HCT116 (cell line): ENCODE measurements around the gene WNT2B.

Source experiments
- ATF3 ChIP-seq: IDR thresholded peaks from 2 replicates; pipeline ENCODE4 v1.6.1; 2012
- CEBPB ChIP-seq: IDR thresholded peaks from 2 replicates; pipeline ENCODE4 v1.6.1; 2012; ENCODE audit warnings: low read depth
- CTCF ChIP-seq, 3 experiments: fragments of 200-600 bp in 1 of 3; sonication (generic) in 1 of 3; IDR thresholded peaks in 2 of 3; conservative IDR thresholded peaks in 1 of 3; 2 replicates each; pipeline ENCODE4 v1.5.1; 2012 to 2017; ENCODE audit warnings: low read depth in 2 of 3, low read length in 2 of 3, antibody characterized with exemption in 1 of 3, borderline replicate concordance in 1 of 3, control low read depth in 1 of 3, mild to moderate bottlenecking in 1 of 3, mixed read lengths in 1 of 3, mixed run types in 1 of 3, moderate library complexity in 1 of 3; ENCODE audit not compliant: insufficient read depth in 1 of 3
- EZH2 ChIP-seq: fragments of 200-600 bp; sonication (generic); IDR thresholded peaks from 2 replicates; pipeline ENCODE4 v1.6.1; 2017; ENCODE audit warnings: antibody characterized with exemption, mixed run types
- POLR2A ChIP-seq: IDR thresholded peaks from 2 replicates; pipeline ENCODE4 v1.7.0; 2011; ENCODE audit warnings: borderline replicate concordance; ENCODE audit not compliant: insufficient read depth, insufficient read length; ENCODE audit errors: extremely low read depth
- POLR2AphosphoS5 ChIP-seq: IDR thresholded peaks from 2 replicates; pipeline ENCODE4 v1.6.1; 2011; ENCODE audit warnings: mild to moderate bottlenecking, low read depth, low read length, moderate library complexity
- RAD21 ChIP-seq: IDR thresholded peaks from 2 replicates; pipeline ENCODE4 v1.6.1; 2012; ENCODE audit warnings: low read depth, mild to moderate bottlenecking
- SRF ChIP-seq: IDR thresholded peaks from 2 replicates; pipeline ENCODE4 v1.6.1; 2012; ENCODE audit warnings: low read depth
- YY1 ChIP-seq: IDR thresholded peaks from 2 replicates; pipeline ENCODE4 v1.6.1; 2011; ENCODE audit warnings: low read length, low read depth, moderate library complexity, mild to moderate bottlenecking; ENCODE audit not compliant: insufficient replicate concordance; ENCODE audit errors: extremely low read depth
- ZBTB33 ChIP-seq: IDR thresholded peaks from 2 replicates; pipeline ENCODE4 v1.6.1; 2011; ENCODE audit warnings: mild to moderate bottlenecking, low read length, moderate library complexity; ENCODE audit not compliant: insufficient replicate concordance; ENCODE audit errors: extremely low read depth
- ZFX ChIP-seq: fragments of 450-650 bp; IDR thresholded peaks from 2 replicates; pipeline ENCODE4 v1.6.1; 2017

GRCh38 chr1:112538883-112539282 lies 30.1 kb downstream of the WNT2B start:
- TF ChIP-seq RAD21 (no peak), CEBPB (no peak), YY1 (no peak), CTCF (IDR thresholded peaks at IDR 0.05 in 2 of 3, conservative IDR thresholded peaks at IDR 0.05 in 1 of 3; ENCODE audit: borderline replicate concordance in 1 of 3, insufficient read depth in 1 of 3, low read depth in 2 of 3, low read length in 2 of 3) (no peak), POLR2A (no peak), ZFX (no peak), EZH2 (no peak), ZBTB33 (no peak), ATF3 (no peak), POLR2AphosphoS5 (no peak), SRF (no peak)
